Activated CD4-positive, alpha-beta T cell treated with anti-CD3 and anti-CD28 coated beads for 48 hours (primary cell): ENCODE data around the gene GATA3.

Experiments used
- DNase-seq: peaks from one replicate; pipeline ENCODE4 v3.0.0-alpha.2; 2020

The GATA3 gene

GRCh38 chr10:8103543-8103942 is 49.1 kb downstream of the GATA3 start:
- DNase-seq, result no peak

GRCh38 chr10:8104005-8104404 is 49.5 kb downstream of the GATA3 start:
- DNase-seq, result no peak

GRCh38 chr10:8104721-8105120 is 50.2 kb downstream of the GATA3 start:
- DNase-seq, result no peak

- no peak for DNase-seq
Measured at GRCh38 chr10:8105932-8106331, 51.4 kb downstream of the GATA3 start.

GRCh38 chr10:8112230-8112905 is 57.9 kb downstream of the GATA3 start:
- no peak for DNase-seq

- no peak for DNase-seq
Measured at GRCh38 chr10:8112942-8113442, 58.5 kb downstream of the GATA3 start.

GRCh38 chr10:8113616-8114015 is 59.1 kb downstream of the GATA3 start:
- DNase-seq, result no peak

- no peak for DNase-seq
Measured at GRCh38 chr10:8114741-8115617, 60.5 kb downstream of the GATA3 start.

GRCh38 chr10:8115618-8115980 is 61.1 kb downstream of the GATA3 start:
- no peak for DNase-seq

- DNase-seq, result no peak
Measured at GRCh38 chr10:8116474-8116873, 62.0 kb downstream of the GATA3 start.

GRCh38 chr10:8116926-8117493 is 62.5 kb downstream of the GATA3 start:
- DNase-seq, result no peak

- no peak for DNase-seq
Measured at GRCh38 chr10:8121201-8121890, 66.9 kb downstream of the GATA3 start.

GRCh38 chr10:8122611-8123369 is 68.3 kb downstream of the GATA3 start:
- DNase-seq, result no peak

- DNase-seq, result no peak
Measured at GRCh38 chr10:8124436-8124835, 69.9 kb downstream of the GATA3 start.
